Measurements from ENCODE around the gene JARID2. TPM values are rescaled to one million over a fixed set of nuclear protein-coding genes. Genes with fewer than 3 reads are reported as not detected.

Gene JARID2
- polyA plus RNA-seq, 1 of the 3 experiments (the other 2 are of a cell fraction): 3.4 TPM

DNA sequence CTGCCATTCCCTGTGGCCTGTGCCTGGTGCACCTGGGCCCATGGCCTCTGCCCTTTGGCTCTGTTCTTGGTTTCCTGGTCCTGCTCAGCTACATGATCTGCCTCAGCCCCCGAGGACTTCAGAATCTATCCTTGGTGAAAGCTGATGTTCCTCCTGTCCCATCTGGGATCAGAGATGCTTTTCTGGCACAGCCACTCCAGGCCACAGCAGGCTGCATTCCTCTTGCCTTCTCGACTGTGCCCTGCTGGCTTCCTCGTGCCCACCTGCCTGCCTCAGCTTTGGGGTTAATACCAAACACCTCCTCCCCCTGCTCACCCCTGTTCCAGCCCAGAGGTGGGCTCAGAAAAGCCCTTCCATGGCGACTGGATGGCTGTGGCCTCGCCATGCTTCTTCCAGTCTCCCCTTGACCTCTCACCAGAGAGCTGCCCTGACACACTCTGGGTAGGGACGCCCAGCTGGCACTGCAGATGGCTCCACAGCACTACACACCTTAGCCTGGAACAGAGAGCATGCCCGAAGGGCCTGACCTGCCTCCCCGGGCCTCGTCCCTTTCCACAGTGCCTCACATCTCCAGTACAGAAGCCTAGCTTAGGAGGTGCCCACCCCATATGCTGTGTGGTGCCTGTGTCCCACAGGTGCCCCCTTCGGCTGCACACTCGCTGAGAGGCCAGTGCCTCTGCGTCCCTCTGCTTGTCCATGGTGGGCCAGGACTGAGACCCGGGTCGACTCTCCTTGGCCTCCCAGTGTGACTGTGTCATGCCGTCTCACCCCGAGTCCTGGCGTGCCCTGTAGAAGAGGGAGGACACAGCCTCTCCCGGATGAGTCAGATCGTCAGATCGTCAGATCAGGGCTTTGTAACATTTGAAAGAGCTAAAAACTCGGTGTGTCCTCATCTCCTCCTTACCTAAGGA lies 268.2 kb downstream of the JARID2 start:
- H3K36me3 ChIP-seq (replicated peaks in 1 of 2; ENCODE audit: control insufficient read depth in 1 of 2, insufficient read depth in 2 of 2, low read length in 1 of 2): peaks cover 8 to 17% of the 10 kb centered on the region in 2 experiments
- no peaks in the 10 kb centered on the region for H3K9me3 ChIP-seq
- H3K27me3 ChIP-seq (ENCODE audit: insufficient read depth): no peaks in the 10 kb centered on the region
- 0 out of 2 replicates have a peak, but pooled peaks cover 3% of the 10 kb centered on the region for H4K20me1 ChIP-seq (ENCODE audit: insufficient read depth)
- H3K27ac ChIP-seq (ENCODE audit: low read depth in 2 of 2, low read length in 1 of 2): no peak overlapping the region
- H3K9ac ChIP-seq: no peak overlapping the region
- DNase-seq: no peak
- POLR2A ChIA-PET: no interaction called here
- no peak overlapping the region for H3K4me2 ChIP-seq
- H3K79me2 ChIP-seq (ENCODE audit: insufficient read depth): no peaks in the 10 kb centered on the region
- no peak for TF ChIP-seq TAF1 (IDR thresholded peaks at IDR 0.05; ENCODE audit: borderline replicate concordance, low read depth, low read length)
- no peak for TF ChIP-seq CTCF (IDR thresholded peaks at IDR 0.05)
- no peak for TF ChIP-seq RFX5 (IDR thresholded peaks at IDR 0.05; ENCODE audit: low read length)
- TF ChIP-seq, protein P1, sequence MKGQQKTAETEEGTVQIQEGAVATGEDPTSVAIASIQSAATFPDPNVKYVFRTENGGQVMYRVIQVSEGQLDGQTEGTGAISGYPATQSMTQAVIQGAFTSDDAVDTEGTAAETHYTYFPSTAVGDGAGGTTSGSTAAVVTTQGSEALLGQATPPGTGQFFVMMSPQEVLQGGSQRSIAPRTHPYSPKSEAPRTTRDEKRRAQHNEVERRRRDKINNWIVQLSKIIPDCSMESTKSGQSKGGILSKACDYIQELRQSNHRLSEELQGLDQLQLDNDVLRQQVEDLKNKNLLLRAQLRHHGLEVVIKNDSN (IDR thresholded peaks at IDR 0.05; ENCODE audit: borderline replicate concordance, low read depth): no peak
- no peak for TF ChIP-seq NRF1 (IDR thresholded peaks at IDR 0.05; ENCODE audit: low read depth, low read length)
- no peak for TF ChIP-seq REST (IDR thresholded peaks at IDR 0.05; ENCODE audit: low read depth, low read length)
- no peak for TF ChIP-seq GATA2 (CRISPR knock-in tag; IDR thresholded peaks at IDR 0.05)
- no peak for TF ChIP-seq POLR2AphosphoS5 (IDR thresholded peaks at IDR 0.05; ENCODE audit: low read depth, low read length)
- no peak for TF ChIP-seq CHD2 (IDR thresholded peaks at IDR 0.05; ENCODE audit: low read length, partially characterized antibody)
- TF ChIP-seq ELF1 (IDR thresholded peaks at IDR 0.05): no peak
- TF ChIP-seq ZBTB33 (IDR thresholded peaks at IDR 0.05; ENCODE audit: borderline replicate concordance, low read depth): no peak
- no peak for TF ChIP-seq RAD21 (IDR thresholded peaks at IDR 0.05; ENCODE audit: low read length)
- TF ChIP-seq MXI1 (IDR thresholded peaks at IDR 0.05; ENCODE audit: low read depth, low read length): no peak
- TF ChIP-seq FOXJ3 (CRISPR knock-in tag; IDR thresholded peaks at IDR 0.05): no peak
- no peak for TF ChIP-seq MEF2A (IDR thresholded peaks at IDR 0.05; ENCODE audit: borderline replicate concordance, low read depth)
- no peaks in the 10 kb centered on the region; a peak in 1 of 4 replicates for H3K4me1 ChIP-seq (ENCODE audit: control insufficient read depth in 1 of 2, insufficient read depth in 2 of 2, low read depth in 1 of 2, low read length in 1 of 2)
- no peaks in the 10 kb centered on the region for H3K9me2 ChIP-seq
- 86% methylated on average over 5 of the region's 21 CpGs for WGBS (ENCODE audit: low lambda C conversion rate)
- CTCF ChIA-PET: interaction anchor here (0.5 to 2.7 kb wide), 3 partner anchors 54 to 110 kb away, joined by 3 to 13 read pairs (median 3); no protein-coding TSS in a partner anchor
- H3K4me3 ChIP-seq (ENCODE audit: low read depth in 2 of 2, low read length in 1 of 2): no peak overlapping the region
- H3F3A ChIP-seq (replicated peaks; ENCODE audit: insufficient read depth): no peaks in the 10 kb centered on the region
- H2AFZ ChIP-seq (ENCODE audit: low read depth): no peak overlapping the region

Measured in SK-N-SH (cell line).